ENCODE measurements around the gene EPHB2. TPM values are rescaled to one million over a fixed set of nuclear protein-coding genes. Genes with fewer than 3 reads are reported as not detected.

The EPHB2 gene
- total and polyA plus RNA-seq, 8 donors = 0.13 to 88.1 (median 2.6) TPM; not detected in 1

DNA sequence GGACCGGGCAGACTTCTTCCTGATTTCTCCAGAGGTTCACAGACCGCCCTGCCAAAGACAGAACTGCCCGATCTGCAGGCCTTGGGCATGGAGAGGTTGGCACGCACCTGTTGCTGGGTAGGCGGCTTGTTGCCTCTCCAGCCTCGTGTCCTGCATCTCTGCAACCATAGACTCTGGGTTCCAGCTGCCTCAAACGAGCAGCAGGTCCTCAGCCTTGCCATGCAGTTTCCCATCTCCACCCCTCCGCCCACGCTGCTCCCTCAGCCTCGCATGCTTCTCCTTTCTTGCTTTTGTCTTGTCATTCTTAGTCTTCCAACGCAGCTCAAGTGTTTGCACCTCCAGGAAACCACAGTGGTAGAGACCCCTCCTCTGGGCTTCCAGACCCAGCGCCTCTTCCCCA, 135.8 kb downstream of the EPHB2 start:
- WGBS, 5 donors = 76 to 80% (median 79%) methylated on average over 12 of the region's 12 CpGs
- intact Hi-C loops (cut with DNase I; ENCODE audit: low total_unique reads) = no loop called here
- Histone ChIP-seq H3K36me3 (no peaks in the 10 kb centered on the region), H3K27me3 (peaks cover 0 to 36% (median 0%) of the 10 kb centered on the region in 3 donors), H3K27ac (no peak overlapping the region), H3K9me3 (no peaks in the 10 kb centered on the region), H3K4me1 (peaks cover 0 to 5% (median 0%) of the 10 kb centered on the region in 4 donors), H3K4me3 (no peak overlapping the region)
- TF ChIP-seq POLR2A (IDR thresholded peaks at IDR 0.05) (no peak), EP300 (IDR thresholded peaks at IDR 0.05) (no peak), CTCF (IDR thresholded peaks at IDR 0.05) (no peak), POLR2AphosphoS5 (IDR thresholded peaks at IDR 0.05) (no peak)
- DNase-seq = no peak

DNA sequence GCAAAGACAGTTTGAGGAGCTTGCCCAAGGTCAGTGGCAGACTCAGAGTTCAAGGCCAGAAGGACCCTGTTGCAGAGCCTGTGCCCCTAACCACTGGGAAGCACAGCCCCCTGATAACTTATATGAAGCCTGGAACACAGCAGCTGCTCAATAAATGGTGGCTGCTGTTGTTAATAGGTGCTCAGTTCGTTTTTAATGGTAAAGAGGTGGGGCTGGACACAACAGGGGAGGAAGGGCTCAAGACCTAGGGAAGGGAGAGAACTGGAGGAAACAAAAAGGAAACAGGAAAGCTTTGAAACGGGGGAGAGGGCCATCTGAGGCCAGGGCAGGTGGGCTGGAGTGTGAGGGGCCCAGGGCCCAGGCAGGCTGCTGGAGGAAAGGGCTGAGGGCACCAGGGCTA, 136.6 kb downstream of the EPHB2 start:
- Histone ChIP-seq H3K4me1 (peaks cover 0 to 3% (median 0%) of the 10 kb centered on the region in 4 donors), H3K36me3 (no peaks in the 10 kb centered on the region), H3K27ac (no peak overlapping the region), H3K9me3 (no peaks in the 10 kb centered on the region), H3K4me3 (no peak overlapping the region), H3K27me3 (peaks cover 0 to 36% (median 0%) of the 10 kb centered on the region in 3 donors)
- no peak for DNase-seq
- intact Hi-C loops (cut with DNase I; ENCODE audit: low total_unique reads) = no loop called here
- WGBS, 5 donors = 50 to 70% (median 58%) methylated on average over 2 of the region's 2 CpGs
- TF ChIP-seq EP300 (IDR thresholded peaks at IDR 0.05) (no peak), POLR2A (IDR thresholded peaks at IDR 0.05) (no peak)

GRCh38 chr1:22847709-22848108, 137.1 kb downstream of the EPHB2 start:
- Histone ChIP-seq H3K4me1 (no peaks in the 10 kb centered on the region), H3K27ac (no peak overlapping the region), H3K4me3 (no peak overlapping the region), H3K9me3 (no peaks in the 10 kb centered on the region), H3K27me3 (peaks cover 0 to 36% (median 0%) of the 10 kb centered on the region in 3 donors), H3K36me3 (no peaks in the 10 kb centered on the region)
- DNase-seq = no peak
- TF ChIP-seq POLR2AphosphoS5 (IDR thresholded peaks at IDR 0.05) (no peak), POLR2A (IDR thresholded peaks at IDR 0.05) (no peak), CTCF (IDR thresholded peaks at IDR 0.05) (no peak), EP300 (IDR thresholded peaks at IDR 0.05) (no peak)
- 80 to 100% (median 87%) methylated on average over 1 to 2 of the region's 2 CpGs for WGBS, 5 donors
- intact Hi-C loops (cut with DNase I; ENCODE audit: low total_unique reads) = no loop called here

DNA sequence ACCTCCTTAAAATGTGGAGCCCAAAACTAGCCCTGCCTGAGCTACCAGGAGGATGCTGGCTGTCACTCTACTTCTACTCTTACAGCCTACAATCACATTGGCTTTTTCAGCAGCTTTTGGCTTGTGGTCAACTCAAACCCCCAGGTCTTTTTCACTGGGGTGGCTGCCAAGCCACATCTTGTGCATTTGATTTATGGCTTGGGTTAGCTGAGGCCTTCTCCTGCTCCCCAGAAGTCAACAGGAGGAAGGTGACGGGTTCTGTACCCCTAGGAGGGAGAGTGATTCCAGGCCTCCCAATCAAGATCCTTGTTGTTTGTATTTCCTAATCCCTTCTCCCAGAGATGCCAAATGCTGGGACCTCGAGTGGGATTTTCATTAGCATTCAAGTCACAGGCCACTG, 137.8 kb downstream of the EPHB2 start:
- no peak overlapping the region for H3K4me3 ChIP-seq
- no peaks in the 10 kb centered on the region for H3K9me3 ChIP-seq
- intact Hi-C loops (cut with DNase I; ENCODE audit: low total_unique reads) = no loop called here
- H3K27me3 ChIP-seq = peaks cover 0 to 33% (median 0%) of the 10 kb centered on the region in 3 donors
- no peak for DNase-seq
- WGBS, 5 donors = 40 to 62% (median 48%) methylated on average over 2 of the region's 2 CpGs
- H3K4me1 ChIP-seq = no peaks in the 10 kb centered on the region
- TF ChIP-seq EP300 (IDR thresholded peaks at IDR 0.05) = no peak
- no peak for TF ChIP-seq POLR2AphosphoS5 (IDR thresholded peaks at IDR 0.05)
- no peak for TF ChIP-seq POLR2A (IDR thresholded peaks at IDR 0.05)
- no peak for TF ChIP-seq CTCF (IDR thresholded peaks at IDR 0.05)
- no peak overlapping the region for H3K27ac ChIP-seq
- H3K36me3 ChIP-seq = no peaks in the 10 kb centered on the region

GRCh38 chr1:22849770-22850169, 139.1 kb downstream of the EPHB2 start:
- intact Hi-C loops (cut with DNase I; ENCODE audit: low total_unique reads) = no loop called here
- TF ChIP-seq POLR2A (IDR thresholded peaks at IDR 0.05) = no peak
- TF ChIP-seq CTCF (IDR thresholded peaks at IDR 0.05) = no peak
- TF ChIP-seq POLR2AphosphoS5 (IDR thresholded peaks at IDR 0.05) = no peak
- TF ChIP-seq EP300 (IDR thresholded peaks at IDR 0.05) = no peak
- 61 to 82% (median 74%) methylated on average over 5 of the region's 5 CpGs for WGBS, 5 donors
- Histone ChIP-seq H3K9me3 (no peaks in the 10 kb centered on the region), H3K36me3 (no peaks in the 10 kb centered on the region), H3K27me3 (peaks cover 0 to 24% (median 0%) of the 10 kb centered on the region in 3 donors), H3K4me1 (no peaks in the 10 kb centered on the region), H3K27ac (no peak overlapping the region), H3K4me3 (no peak overlapping the region)
- peak in 1 of 2 donors; percentile 36 for DNase-seq
